Neural cell (in vitro differentiated cells): Measurements from ENCODE around the gene FOSL2. TPM values are rescaled to one million over a fixed set of nuclear protein-coding genes. Genes with fewer than 3 reads are reported as not detected.

ENCODE experiments used
- H2AFZ ChIP-seq: fragments of 200-600, 300-800 bp; sonication (generic), shearing (Covaris generic); 2 replicates; pipeline ENCODE4 v1.6.0; 2014; ENCODE audit warnings: low read depth, mild to moderate bottlenecking, antibody characterized with exemption, low read length, moderate library complexity
- H3F3A ChIP-seq: fragments of 200-600 bp; shearing (Covaris generic); 2 replicates; pipeline ENCODE4 v1.6.1; 2016; ENCODE audit warnings: mild to moderate bottlenecking, moderate library complexity, mixed read lengths, antibody characterized with exemption, low read length; ENCODE audit not compliant: insufficient read depth, poor library complexity, severe bottlenecking
- H3K27ac ChIP-seq: fragments of 200-600, 300-800 bp; sonication (generic), shearing (Covaris generic); 2 replicates; pipeline ENCODE4 v1.5.1; 2014; ENCODE audit warnings: mild to moderate bottlenecking, low read length, moderate library complexity
- H3K27me3 ChIP-seq: fragments of 300-800, 200-600 bp; sonication (generic), shearing (Covaris generic); 2 replicates; pipeline ENCODE4 v1.6.0; 2014; ENCODE audit warnings: mild to moderate bottlenecking, low read depth, low read length, moderate library complexity; ENCODE audit not compliant: insufficient read depth
- H3K36me3 ChIP-seq: fragments of 300-800, 200-600 bp; sonication (generic), shearing (Covaris generic); 2 replicates; pipeline ENCODE4 v1.5.1; 2014; ENCODE audit warnings: mild to moderate bottlenecking, antibody characterized with exemption, low read length, moderate library complexity; ENCODE audit not compliant: insufficient read depth
- H3K4me2 ChIP-seq: fragments of 300-800, 200-600 bp; sonication (generic), shearing (Covaris generic); 2 replicates; pipeline ENCODE4 v1.6.0; 2014; ENCODE audit warnings: mild to moderate bottlenecking, low read length
- H3K4me3 ChIP-seq: fragments of 300-800, 200-600 bp; sonication (generic), shearing (Covaris generic); 2 replicates; pipeline ENCODE4 v1.5.1; 2014; ENCODE audit warnings: mild to moderate bottlenecking, low read length, moderate library complexity
- H3K79me2 ChIP-seq: fragments of 200-600 bp; shearing (Covaris generic); replicated peaks from 2 replicates; pipeline ENCODE4 v1.6.0; 2014; ENCODE audit warnings: mild to moderate bottlenecking, low read length, moderate library complexity; ENCODE audit not compliant: insufficient read depth
- H3K9ac ChIP-seq: fragments of 300-800, 200-600 bp; sonication (generic), shearing (Covaris generic); 2 replicates; pipeline ENCODE4 v1.6.1; 2016; ENCODE audit warnings: mild to moderate bottlenecking, low read length, mixed read lengths
- H3K9me2 ChIP-seq: fragments of 200-600 bp; shearing (Covaris generic); 2 replicates; pipeline ENCODE4 v1.6.1; 2016; ENCODE audit warnings: mild to moderate bottlenecking, low read length, mixed read lengths; ENCODE audit not compliant: insufficient read depth
- H3K9me3 ChIP-seq: fragments of 200-600, 300-800 bp; sonication (generic), shearing (Covaris generic); 2 replicates; pipeline ENCODE4 v1.6.1; 2016; ENCODE audit warnings: mild to moderate bottlenecking, mixed run types, low read length, moderate library complexity, mixed read lengths
- H4K20me1 ChIP-seq: fragments of 200-600 bp; shearing (Covaris generic); 2 replicates; pipeline ENCODE4 v1.6.1; 2016; ENCODE audit warnings: mild to moderate bottlenecking, mixed run types; ENCODE audit not compliant: insufficient read depth
- CTCF ChIP-seq: fragments of 450-650 bp; IDR thresholded peaks from 2 replicates; pipeline ENCODE4 v1.5.1; 2014; ENCODE audit warnings: antibody characterized with exemption, mild to moderate bottlenecking, moderate library complexity; ENCODE audit not compliant: poor library complexity, severe bottlenecking
- EP300 ChIP-seq: fragments of 450-650 bp; conservative IDR thresholded peaks from 2 replicates; pipeline ENCODE4 v1.6.1; 2014; ENCODE audit warnings: antibody characterized with exemption, mild to moderate bottlenecking, moderate library complexity; ENCODE audit not compliant: poor library complexity, severe bottlenecking
- EZH2 ChIP-seq: fragments of 200-600, 300-800 bp; shearing (Covaris generic), sonication (generic); IDR thresholded peaks from 2 replicates; pipeline ENCODE4 v1.6.1; 2014; ENCODE audit warnings: antibody characterized with exemption, low read length, borderline replicate concordance, mild to moderate bottlenecking; ENCODE audit not compliant: insufficient read depth, poor library complexity, severe bottlenecking
- MXI1 ChIP-seq: fragments of 450-650 bp; conservative IDR thresholded peaks from 2 replicates; pipeline ENCODE4 v1.6.1; 2014; ENCODE audit warnings: antibody characterized with exemption, mild to moderate bottlenecking; ENCODE audit not compliant: poor library complexity, severe bottlenecking
- POLR2AphosphoS5 ChIP-seq: IDR thresholded peaks from 2 replicates; pipeline ENCODE4 v1.6.1; 2012
- RAD21 ChIP-seq: fragments of 450-650 bp; conservative IDR thresholded peaks from 2 replicates; pipeline ENCODE4 v1.6.1; 2014; ENCODE audit warnings: antibody characterized with exemption, mild to moderate bottlenecking, moderate library complexity
- REST ChIP-seq: IDR thresholded peaks from 2 replicates; pipeline ENCODE4 v1.6.1; 2012; ENCODE audit warnings: borderline replicate concordance
- SMC3 ChIP-seq: fragments of 450-650 bp; conservative IDR thresholded peaks from 2 replicates; pipeline ENCODE4 v1.6.1; 2014; ENCODE audit warnings: antibody characterized with exemption, mild to moderate bottlenecking, moderate library complexity; ENCODE audit not compliant: poor library complexity
- TAF1 ChIP-seq: IDR thresholded peaks from 2 replicates; pipeline ENCODE4 v1.6.1; 2012; ENCODE audit warnings: low read depth
- polyA plus RNA-seq: library from polyadenylated mRNA; depleted of rRNA; stranded (reverse); fragments of >200 nt; gene quantifications from 2 replicates; pipeline ENCODE4 v1.2.3, GENCODE V29; 2014

The FOSL2 gene
- polyA plus RNA-seq, 1 donor from 2014 or later, result 2.8 TPM

GRCh38 chr2:28450901-28451565 is 58.4 kb downstream of the FOSL2 start:
- Histone ChIP-seq H3K9me2 (no peaks in the 10 kb centered on the region), H3K36me3 (no peaks in the 10 kb centered on the region), H3K27ac (no peak overlapping the region), H2AFZ (no peak overlapping the region), H4K20me1 (no peaks in the 10 kb centered on the region), H3K9me3 (no peaks in the 10 kb centered on the region), H3K27me3 (no peaks in the 10 kb centered on the region), H3K4me2 (no peak overlapping the region), H3F3A (no peaks in the 10 kb centered on the region), H3K4me3 (no peak overlapping the region), H3K9ac (no peak overlapping the region), H3K79me2 (no peaks in the 10 kb centered on the region)
- no peak for TF ChIP-seq MXI1
- TF ChIP-seq CTCF, result no peak
- TF ChIP-seq EZH2, result no peak
- TF ChIP-seq RAD21, result no peak
- TF ChIP-seq POLR2AphosphoS5, result no peak
- no peak for TF ChIP-seq REST
- TF ChIP-seq EP300, result no peak
- no peak for TF ChIP-seq SMC3
- TF ChIP-seq TAF1, result no peak

- H3K4me3 ChIP-seq, result no peak overlapping the region
- no peak overlapping the region for H3K9ac ChIP-seq
- no peaks in the 10 kb centered on the region for H3K9me3 ChIP-seq
- no peaks in the 10 kb centered on the region for H3K79me2 ChIP-seq
- H3K4me2 ChIP-seq, result no peak overlapping the region
- no peaks in the 10 kb centered on the region for H4K20me1 ChIP-seq
- no peaks in the 10 kb centered on the region for H3K36me3 ChIP-seq
- no peaks in the 10 kb centered on the region for H3K9me2 ChIP-seq
- no peaks in the 10 kb centered on the region for H3F3A ChIP-seq
- no peak overlapping the region for H3K27ac ChIP-seq
- H2AFZ ChIP-seq, result no peak overlapping the region
- no peak for TF ChIP-seq TAF1
- TF ChIP-seq POLR2AphosphoS5, result no peak
- TF ChIP-seq SMC3, result no peak
- TF ChIP-seq MXI1, result no peak
- TF ChIP-seq EZH2, result no peak
- no peak for TF ChIP-seq CTCF
- TF ChIP-seq EP300, result no peak
- no peak for TF ChIP-seq RAD21
- no peak for TF ChIP-seq REST
- no peaks in the 10 kb centered on the region for H3K27me3 ChIP-seq
Measured at GRCh38 chr2:28451793-28452533, 59.3 kb downstream of the FOSL2 start.
